ENCODE results near the gene CNPY3. TPM values are rescaled to one million over a fixed set of nuclear protein-coding genes. Genes with fewer than 3 reads are reported as not detected.
"Not testable (repeated sequence)": the region's sequence is repeated elsewhere in the genome, so short reads cannot be mapped to it uniquely, and the experiment has no call there.

Gene CNPY3
- total RNA-seq, 3 donors from 2014 or later = 27.5 to 37.9 (median 33.1) TPM

DNA sequence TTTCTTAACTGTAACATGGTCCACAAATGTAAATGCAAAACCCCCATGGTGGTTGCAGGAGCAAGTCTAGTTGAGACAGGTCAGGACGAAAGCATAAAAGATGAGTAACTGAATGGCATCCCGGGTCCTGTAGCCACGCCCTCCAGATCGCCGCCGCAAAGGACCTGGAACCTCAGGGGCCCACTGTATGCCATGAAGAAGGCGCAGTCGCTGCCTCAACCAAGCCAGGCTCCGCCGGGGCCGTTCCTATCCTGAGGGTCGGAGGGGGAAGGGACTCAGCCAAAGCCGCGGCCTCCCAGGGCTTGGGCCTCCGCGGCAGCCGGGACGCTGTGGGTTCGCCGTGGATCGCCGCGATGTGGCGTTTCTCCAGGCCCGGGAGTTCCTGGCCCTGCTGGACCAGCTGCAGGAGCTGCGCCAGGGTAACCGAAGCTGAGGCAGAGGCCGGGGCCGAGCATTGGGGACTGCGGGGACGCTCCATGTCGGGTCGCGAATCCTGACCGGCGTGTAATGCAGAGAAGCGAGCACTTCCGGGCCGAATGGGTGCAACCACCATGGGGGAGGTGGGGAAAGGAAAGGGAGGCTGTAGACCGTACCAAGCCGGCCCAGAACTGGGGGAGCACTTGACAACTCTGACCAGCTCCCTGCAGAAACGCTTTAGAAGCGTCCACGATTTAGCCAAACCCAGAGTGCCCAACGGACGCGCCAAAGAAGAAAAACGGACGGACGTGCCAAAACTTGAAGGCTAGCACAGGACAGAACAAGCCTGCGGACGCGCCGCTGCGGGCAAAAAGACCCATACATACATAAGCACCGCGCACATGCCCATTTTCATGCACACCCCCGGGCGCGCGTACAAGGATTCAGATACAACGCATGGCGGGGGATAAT is 38.7 kb upstream of the CNPY3 start:
- Histone ChIP-seq H3K9me3 (no peaks in the 10 kb centered on the region), H3K36me3 (no peaks in the 10 kb centered on the region), H3K4me1 (no peaks in the 10 kb centered on the region), H3K27me3 (no peaks in the 10 kb centered on the region), H3K4me3 (peak overlapping the region; percentile 75 to 91 (median 90)), H3K27ac (peak overlapping the region; percentile 92)
- intact Hi-C loops (cut with DNase I; ENCODE audit: low total_unique reads) = loop anchor here (10.0 kb wide), 1 partner anchor 434 kb away; no protein-coding TSS in a partner anchor
- TF ChIP-seq, protein P1, sequence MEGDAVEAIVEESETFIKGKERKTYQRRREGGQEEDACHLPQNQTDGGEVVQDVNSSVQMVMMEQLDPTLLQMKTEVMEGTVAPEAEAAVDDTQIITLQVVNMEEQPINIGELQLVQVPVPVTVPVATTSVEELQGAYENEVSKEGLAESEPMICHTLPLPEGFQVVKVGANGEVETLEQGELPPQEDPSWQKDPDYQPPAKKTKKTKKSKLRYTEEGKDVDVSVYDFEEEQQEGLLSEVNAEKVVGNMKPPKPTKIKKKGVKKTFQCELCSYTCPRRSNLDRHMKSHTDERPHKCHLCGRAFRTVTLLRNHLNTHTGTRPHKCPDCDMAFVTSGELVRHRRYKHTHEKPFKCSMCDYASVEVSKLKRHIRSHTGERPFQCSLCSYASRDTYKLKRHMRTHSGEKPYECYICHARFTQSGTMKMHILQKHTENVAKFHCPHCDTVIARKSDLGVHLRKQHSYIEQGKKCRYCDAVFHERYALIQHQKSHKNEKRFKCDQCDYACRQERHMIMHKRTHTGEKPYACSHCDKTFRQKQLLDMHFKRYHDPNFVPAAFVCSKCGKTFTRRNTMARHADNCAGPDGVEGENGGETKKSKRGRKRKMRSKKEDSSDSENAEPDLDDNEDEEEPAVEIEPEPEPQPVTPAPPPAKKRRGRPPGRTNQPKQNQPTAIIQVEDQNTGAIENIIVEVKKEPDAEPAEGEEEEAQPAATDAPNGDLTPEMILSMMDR (IDR thresholded peaks at IDR 0.05) = no peak
- TF ChIP-seq POLR2AphosphoS5 (IDR thresholded peaks at IDR 0.05) = peak; percentile 72 to 85 (median 78)
- TF ChIP-seq POLR2A (IDR thresholded peaks at IDR 0.05) = peak; percentile 41
- DNase-seq (ENCODE audit: low spot score in 2 of 2) = peak; percentile 84

DNA sequence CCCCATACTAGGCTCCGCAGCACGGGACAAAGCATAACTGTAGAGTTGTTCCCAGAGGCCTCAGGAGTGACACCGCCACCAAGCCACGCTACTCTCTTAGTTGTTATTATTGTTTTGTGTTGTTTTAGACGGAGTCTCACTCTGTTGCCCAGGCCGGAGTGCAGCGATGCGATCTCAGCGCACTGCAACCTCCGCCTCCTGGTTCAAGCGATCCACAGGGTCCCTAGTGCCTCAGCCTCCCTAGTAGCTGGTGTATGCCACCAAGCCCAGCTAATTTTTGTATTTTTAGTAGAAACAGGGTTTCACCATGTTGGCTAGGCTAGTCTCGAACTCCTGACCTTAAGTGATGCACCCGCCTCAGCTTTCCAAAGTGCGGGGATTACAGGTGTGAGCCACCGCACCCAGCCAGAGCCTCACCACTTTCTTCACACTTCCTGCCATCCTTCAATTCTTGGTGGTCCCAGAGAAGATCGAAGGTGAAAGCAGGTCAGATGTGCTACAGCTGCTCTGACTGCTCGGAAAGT is 38.0 kb upstream of the CNPY3 start:
- Histone ChIP-seq H3K36me3 (no peaks in the 10 kb centered on the region), H3K9me3 (no peaks in the 10 kb centered on the region), H3K4me1 (no peaks in the 10 kb centered on the region), H3K4me3 (peak overlapping the region; percentile 75 to 91 (median 90)), H3K27ac (peak overlapping the region; percentile 92), H3K27me3 (no peaks in the 10 kb centered on the region)
- no peak for DNase-seq (ENCODE audit: low spot score in 2 of 2)
- intact Hi-C loops (cut with DNase I; ENCODE audit: low total_unique reads) = loop anchor here (10.0 kb wide), 1 partner anchor 434 kb away; no protein-coding TSS in a partner anchor
- TF ChIP-seq POLR2AphosphoS5 (IDR thresholded peaks at IDR 0.05) (no peak), POLR2A (IDR thresholded peaks at IDR 0.05) (no peak)
- TF ChIP-seq, protein P1 (IDR thresholded peaks at IDR 0.05) = no peak

DNA sequence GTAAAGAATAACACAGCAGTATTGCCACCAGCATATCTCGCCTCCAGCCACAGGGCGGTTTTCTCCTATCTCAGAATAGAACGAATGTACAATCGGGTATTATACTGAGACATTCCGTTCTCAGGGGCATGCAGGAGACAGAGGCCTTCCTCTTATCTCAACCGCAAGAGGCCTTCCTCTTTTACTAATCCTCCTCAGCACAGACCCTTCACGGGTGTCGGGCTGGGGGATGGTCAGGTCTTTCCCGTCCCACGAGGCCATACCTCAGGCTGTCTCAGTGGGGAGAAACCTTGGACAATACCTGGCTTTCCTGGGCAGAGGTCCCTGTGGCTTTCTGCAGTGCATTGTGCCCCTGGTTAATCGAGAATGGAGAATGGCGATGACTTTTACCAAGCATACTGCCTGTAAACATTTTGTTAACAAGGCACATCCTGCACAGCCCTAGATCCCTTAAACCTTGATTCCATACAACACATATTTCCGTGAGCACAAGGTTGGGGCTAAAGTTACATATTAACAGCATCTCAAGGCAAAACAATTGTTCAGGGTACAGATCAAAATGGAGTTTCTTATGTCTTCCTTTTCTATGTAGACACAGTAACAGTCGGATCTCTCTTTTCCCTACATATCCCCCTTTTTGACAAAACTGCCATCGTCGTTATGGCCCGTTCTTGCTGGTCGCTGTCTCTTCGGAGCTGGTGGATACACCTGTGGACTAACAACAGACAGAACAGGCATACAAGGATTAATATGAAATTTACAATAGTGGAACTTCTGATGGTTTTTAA is 35.0 kb upstream of the CNPY3 start:
- H3K4me1 ChIP-seq; H3K9me3 ChIP-seq; H3K36me3 ChIP-seq; H3K27me3 ChIP-seq; DNase-seq (ENCODE audit: low spot score in 2 of 2); H3K27ac ChIP-seq; H3K4me3 ChIP-seq: not testable (repeated sequence)
- intact Hi-C loops (cut with DNase I; ENCODE audit: low total_unique reads) = loop anchor here (10.0 kb wide), 1 partner anchor 431 kb away; no protein-coding TSS in a partner anchor

DNA sequence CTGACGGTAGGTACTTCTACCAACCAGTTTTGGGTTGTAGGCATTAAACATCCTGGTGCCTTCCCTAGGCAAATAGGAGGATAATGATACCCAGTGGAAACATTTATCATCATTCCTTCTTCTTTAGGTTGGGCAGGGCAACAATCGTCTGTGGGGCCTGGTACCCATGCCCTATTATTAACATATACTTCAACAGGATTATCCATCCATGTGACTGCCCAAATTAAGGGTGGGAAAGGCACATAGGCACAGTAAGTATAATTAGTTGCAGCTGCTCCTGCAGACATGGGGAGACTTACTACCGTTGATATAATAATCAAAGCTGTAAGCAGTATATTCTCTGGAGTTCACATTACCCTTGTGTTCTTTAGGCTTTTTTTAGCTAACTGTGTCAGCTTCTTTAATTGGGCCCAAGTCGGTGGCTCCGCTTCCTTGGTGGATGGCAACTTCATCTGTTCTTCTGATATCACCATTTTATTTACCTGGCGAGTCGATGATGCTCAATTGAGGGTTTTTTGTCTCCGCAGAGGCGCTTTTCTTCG is 33.0 kb upstream of the CNPY3 start:
- H3K36me3 ChIP-seq = no peaks in the 10 kb centered on the region
- DNase-seq (ENCODE audit: low spot score in 2 of 2) = no peak
- no peaks in the 10 kb centered on the region for H3K9me3 ChIP-seq
- H3K27ac ChIP-seq = no peak overlapping the region
- H3K27me3 ChIP-seq = no peaks in the 10 kb centered on the region
- no peaks in the 10 kb centered on the region for H3K4me1 ChIP-seq
- intact Hi-C loops (cut with DNase I; ENCODE audit: low total_unique reads) = loop anchor here (10.0 kb wide), 1 partner anchor 429 kb away; no protein-coding TSS in a partner anchor
- H3K4me3 ChIP-seq = no peak overlapping the region
- TF ChIP-seq POLR2AphosphoS5 (IDR thresholded peaks at IDR 0.05) (no peak), POLR2A (IDR thresholded peaks at IDR 0.05) (no peak)
- TF ChIP-seq, protein P1 (IDR thresholded peaks at IDR 0.05) = no peak

DNA sequence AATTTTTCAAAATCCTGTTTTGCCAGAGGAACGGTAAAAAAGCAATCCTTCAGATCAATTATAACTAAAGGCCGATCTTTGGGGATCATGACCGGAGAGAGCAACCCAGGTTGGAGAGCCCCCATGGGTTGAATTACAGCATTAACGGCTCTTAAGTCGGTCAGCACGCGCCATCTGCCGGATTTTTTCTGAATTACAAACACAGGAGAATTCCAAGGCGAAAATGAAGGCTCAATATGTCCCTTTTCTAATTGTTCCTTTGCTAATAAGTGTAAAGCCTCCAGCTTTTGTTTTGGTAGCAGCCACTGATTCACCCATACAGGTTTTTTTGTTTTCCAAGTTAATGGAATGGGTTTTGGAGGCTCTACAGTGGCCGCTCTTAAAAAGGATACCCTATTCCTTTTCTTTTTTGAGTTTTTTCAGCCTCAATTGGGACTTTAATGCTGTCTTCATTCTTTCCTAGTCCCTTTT is 30.4 kb upstream of the CNPY3 start:
- intact Hi-C loops (cut with DNase I; ENCODE audit: low total_unique reads) = loop anchor here (10.0 kb wide), 1 partner anchor 426 kb away; no protein-coding TSS in a partner anchor
- DNase-seq (ENCODE audit: low spot score in 2 of 2) = no peak

More for the DNA sequence above, 30.4 kb upstream of the CNPY3 start:
- H3K36me3 ChIP-seq = no peaks in the 10 kb centered on the region
- H3K4me1 ChIP-seq = no peaks in the 10 kb centered on the region
- no peaks in the 10 kb centered on the region for H3K9me3 ChIP-seq
- no peak for TF ChIP-seq POLR2A (IDR thresholded peaks at IDR 0.05)
- TF ChIP-seq, protein P1 (IDR thresholded peaks at IDR 0.05) = peak; percentile 65 to 80 (median 79)
- no peaks in the 10 kb centered on the region for H3K27me3 ChIP-seq
- H3K4me3 ChIP-seq = no peak overlapping the region
- no peak overlapping the region for H3K27ac ChIP-seq

Measured in breast epithelium (tissue), 4 donors.